Measurements from ENCODE around the gene LRFN2.

LRFN2 gene

DNA sequence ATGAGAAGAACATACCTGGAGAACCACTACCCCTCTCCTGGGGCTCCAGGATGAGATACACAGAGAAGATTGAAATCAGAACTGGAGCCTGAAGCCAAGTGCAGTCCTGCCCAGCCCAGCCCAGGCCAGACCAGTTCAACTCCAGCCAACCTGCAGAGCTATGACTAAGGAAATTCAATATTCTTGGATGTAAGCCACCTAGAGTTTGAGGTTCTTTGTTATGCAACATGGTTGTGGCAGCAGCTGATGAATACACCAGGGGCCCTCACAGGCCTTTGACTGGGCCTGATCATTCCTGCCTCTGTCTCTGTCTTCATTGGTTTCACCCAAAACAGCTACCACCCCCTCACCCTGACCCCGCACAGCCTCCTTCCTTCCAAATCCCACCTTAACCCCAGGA is 167.8 kb downstream of the LRFN2 start:
- no peak overlapping the region for H3K27ac ChIP-seq
- TF ChIP-seq, protein P1, sequence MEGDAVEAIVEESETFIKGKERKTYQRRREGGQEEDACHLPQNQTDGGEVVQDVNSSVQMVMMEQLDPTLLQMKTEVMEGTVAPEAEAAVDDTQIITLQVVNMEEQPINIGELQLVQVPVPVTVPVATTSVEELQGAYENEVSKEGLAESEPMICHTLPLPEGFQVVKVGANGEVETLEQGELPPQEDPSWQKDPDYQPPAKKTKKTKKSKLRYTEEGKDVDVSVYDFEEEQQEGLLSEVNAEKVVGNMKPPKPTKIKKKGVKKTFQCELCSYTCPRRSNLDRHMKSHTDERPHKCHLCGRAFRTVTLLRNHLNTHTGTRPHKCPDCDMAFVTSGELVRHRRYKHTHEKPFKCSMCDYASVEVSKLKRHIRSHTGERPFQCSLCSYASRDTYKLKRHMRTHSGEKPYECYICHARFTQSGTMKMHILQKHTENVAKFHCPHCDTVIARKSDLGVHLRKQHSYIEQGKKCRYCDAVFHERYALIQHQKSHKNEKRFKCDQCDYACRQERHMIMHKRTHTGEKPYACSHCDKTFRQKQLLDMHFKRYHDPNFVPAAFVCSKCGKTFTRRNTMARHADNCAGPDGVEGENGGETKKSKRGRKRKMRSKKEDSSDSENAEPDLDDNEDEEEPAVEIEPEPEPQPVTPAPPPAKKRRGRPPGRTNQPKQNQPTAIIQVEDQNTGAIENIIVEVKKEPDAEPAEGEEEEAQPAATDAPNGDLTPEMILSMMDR (conservative IDR thresholded peaks at IDR 0.05) = no peak

GRCh38 chr6:40417031-40417430 is 170.1 kb downstream of the LRFN2 start:
- H3K27ac ChIP-seq = no peak overlapping the region
- TF ChIP-seq, protein P1 (conservative IDR thresholded peaks at IDR 0.05) = no peak

DNA sequence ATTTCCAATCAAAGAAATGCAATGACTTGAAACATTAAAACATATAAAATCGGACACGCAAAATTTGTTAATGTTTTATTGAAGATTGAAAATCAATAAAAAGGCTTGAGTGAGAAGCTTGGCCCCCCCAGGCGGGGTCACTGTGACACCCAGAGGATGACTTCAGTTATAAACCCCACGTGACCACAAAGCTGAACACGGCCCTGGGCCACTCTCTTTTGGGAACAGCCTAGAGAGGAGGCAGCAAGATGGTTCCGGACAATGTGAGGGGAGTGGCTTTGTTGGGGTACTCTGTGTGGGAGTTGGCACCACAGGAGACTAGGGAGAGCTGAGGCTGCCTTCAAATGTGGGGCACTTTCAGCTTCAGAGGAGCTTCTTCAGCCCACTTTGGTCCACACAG is 172.5 kb downstream of the LRFN2 start:
- TF ChIP-seq, protein P1 (conservative IDR thresholded peaks at IDR 0.05) = no peak
- no peak overlapping the region for H3K27ac ChIP-seq

- no peak overlapping the region for H3K27ac ChIP-seq
- TF ChIP-seq, protein P1 (conservative IDR thresholded peaks at IDR 0.05) = no peak
Measured at GRCh38 chr6:40413239-40413638, 173.9 kb downstream of the LRFN2 start.

GRCh38 chr6:40411881-40412280 is 175.3 kb downstream of the LRFN2 start:
- TF ChIP-seq, protein P1 (conservative IDR thresholded peaks at IDR 0.05) = no peak
- H3K27ac ChIP-seq = no peak overlapping the region

GRCh38 chr6:40410821-40411220 is 176.3 kb downstream of the LRFN2 start:
- TF ChIP-seq, protein P1 (conservative IDR thresholded peaks at IDR 0.05) = no peak

DNA sequence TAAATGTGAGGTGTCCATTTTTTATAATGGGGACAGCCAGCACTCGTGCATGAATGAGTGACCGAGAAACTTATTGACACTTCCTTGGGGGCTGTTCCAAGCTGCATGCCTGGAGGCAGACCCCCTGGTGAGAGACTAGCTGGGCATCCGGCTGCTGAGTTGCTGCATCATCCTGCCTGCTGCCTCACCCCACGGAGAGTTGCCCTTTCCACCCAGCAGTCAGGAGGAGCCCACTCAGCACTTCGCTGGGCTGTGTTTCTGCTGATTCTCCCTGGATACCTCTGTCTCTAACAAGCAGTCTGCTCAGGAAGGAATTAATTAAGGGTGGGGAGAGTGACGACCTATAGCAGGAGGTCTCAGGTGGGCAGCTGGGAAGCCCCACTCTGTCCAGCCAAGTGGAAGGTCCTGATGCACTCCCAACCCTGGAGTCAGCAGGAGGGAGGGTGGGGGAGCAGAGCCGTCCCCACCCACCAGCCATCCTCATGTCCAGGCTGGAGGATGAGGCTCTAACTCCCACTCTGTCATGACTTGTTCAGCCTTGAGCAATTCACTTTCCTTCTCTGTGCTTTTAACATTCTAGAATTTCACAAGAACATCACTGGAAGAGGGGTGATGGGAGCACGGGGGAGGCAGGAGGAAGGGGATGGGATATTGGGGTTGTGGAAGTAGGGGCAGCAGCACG is 177.3 kb downstream of the LRFN2 start:
- no peak overlapping the region for H3K27ac ChIP-seq
- TF ChIP-seq, protein P1 (conservative IDR thresholded peaks at IDR 0.05) = no peak

More at GRCh38 chr6:40410821-40411220, 176.3 kb downstream of the LRFN2 start:
- no peak overlapping the region for H3K27ac ChIP-seq
